H9 (cell line): ENCODE measurements around the gene CAPN3. TPM values are rescaled to one million over a fixed set of nuclear protein-coding genes. Genes with fewer than 3 reads are reported as not detected.

Source experiments
- DNase-seq: peaks from one replicate; pipeline ENCODE4 v3.0.0-alpha.2; 2017
- H2AFZ ChIP-seq: one replicate; pipeline ENCODE4 v1.6.1; 2013; ENCODE audit warnings: mild to moderate bottlenecking, low read length, control low read depth, moderate library complexity
- H2AK5ac ChIP-seq: 2 replicates; pipeline ENCODE4 v1.6.1; 2013; ENCODE audit warnings: low read length, control low read depth, mixed read lengths; ENCODE audit not compliant: insufficient read length
- H2BK120ac ChIP-seq: one replicate; pipeline ENCODE4 v1.6.1; 2013; ENCODE audit warnings: low read depth, mild to moderate bottlenecking, low read length, control low read depth, inconsistent platforms; ENCODE audit not compliant: poor library complexity, severe bottlenecking
- H2BK12ac ChIP-seq: 2 replicates; pipeline ENCODE4 v1.6.1; 2013; ENCODE audit warnings: low read length, control low read depth, mixed read lengths, low read depth; ENCODE audit not compliant: insufficient read length
- H2BK15ac ChIP-seq: 2 replicates; pipeline ENCODE4 v1.6.1; 2013; ENCODE audit warnings: low read depth, low read length, control low read depth
- H2BK20ac ChIP-seq: one replicate; pipeline ENCODE4 v1.6.1; 2013; ENCODE audit warnings: low read depth, mild to moderate bottlenecking, low read length, control low read depth, inconsistent platforms; ENCODE audit not compliant: poor library complexity, severe bottlenecking
- H2BK5ac ChIP-seq: 2 replicates; pipeline ENCODE4 v1.6.1; 2013; ENCODE audit warnings: low read length, control low read depth, mixed read lengths; ENCODE audit not compliant: insufficient read length
- H3K14ac ChIP-seq: 2 replicates; pipeline ENCODE4 v1.6.1; 2013; ENCODE audit warnings: low read length, control low read depth; ENCODE audit not compliant: insufficient read depth
- H3K18ac ChIP-seq: 2 replicates; pipeline ENCODE4 v1.6.1; 2013; ENCODE audit warnings: low read depth, mild to moderate bottlenecking, mixed read lengths, low read length, control low read depth; ENCODE audit not compliant: insufficient read length
- H3K23ac ChIP-seq: 2 replicates; pipeline ENCODE4 v1.6.1; 2013; ENCODE audit warnings: low read length, control low read depth, mixed read lengths, low read depth; ENCODE audit not compliant: insufficient read length
- H3K23me2 ChIP-seq: 2 replicates; pipeline ENCODE4 v1.6.1; 2013; ENCODE audit warnings: low read depth, mild to moderate bottlenecking, mixed read lengths, low read length, control low read depth; ENCODE audit not compliant: insufficient read length, poor library complexity, severe bottlenecking
- H3K27ac ChIP-seq: 2 replicates; pipeline ENCODE4 v1.5.1; 2013; ENCODE audit warnings: low read length, control low read depth, mixed read lengths, low read depth; ENCODE audit not compliant: insufficient read length
- H3K27me3 ChIP-seq: 2 replicates; pipeline ENCODE4 v1.6.1; 2013; ENCODE audit warnings: low read length, control low read depth, inconsistent platforms; ENCODE audit not compliant: insufficient read depth
- H3K4ac ChIP-seq: 2 replicates; pipeline ENCODE4 v1.6.1; 2013; ENCODE audit warnings: low read depth, mild to moderate bottlenecking, control low read depth, inconsistent platforms, low read length, moderate library complexity
- H3K4me1 ChIP-seq: 2 replicates; pipeline ENCODE4 v1.6.1; 2013; ENCODE audit warnings: low read length, control low read depth, inconsistent platforms; ENCODE audit not compliant: insufficient read depth
- H3K4me2 ChIP-seq: 2 replicates; pipeline ENCODE4 v1.6.1; 2013; ENCODE audit warnings: low read length, control low read depth, mixed read lengths; ENCODE audit not compliant: insufficient read length, insufficient read depth
- H3K56ac ChIP-seq: 2 replicates; pipeline ENCODE4 v1.6.1; 2013; ENCODE audit warnings: low read depth, mild to moderate bottlenecking, mixed read lengths, low read length, control low read depth; ENCODE audit not compliant: insufficient read length
- H3K79me1 ChIP-seq: 2 replicates; pipeline ENCODE4 v1.6.1; 2013; ENCODE audit warnings: low read depth, mild to moderate bottlenecking, moderate library complexity, low read length, control low read depth, inconsistent platforms; ENCODE audit not compliant: insufficient read depth, poor library complexity, severe bottlenecking
- H3K79me2 ChIP-seq: 2 replicates; pipeline ENCODE4 v1.6.1; 2013; ENCODE audit warnings: low read length, control low read depth, inconsistent platforms; ENCODE audit not compliant: insufficient read depth
- H3K9ac ChIP-seq: 2 replicates; pipeline ENCODE4 v1.6.1; 2013; ENCODE audit warnings: low read length, control low read depth, mixed read lengths; ENCODE audit not compliant: insufficient read length; ENCODE audit errors: extremely low read depth
- H3K9me3 ChIP-seq: one replicate; pipeline ENCODE4 v1.6.1; 2013; ENCODE audit warnings: low read depth, low read length, inconsistent platforms; ENCODE audit not compliant: control insufficient read depth
- H3T11ph ChIP-seq: one replicate; pipeline ENCODE4 v1.6.1; 2013; ENCODE audit warnings: mild to moderate bottlenecking, low read length, control low read depth, inconsistent platforms
- H4K20me1 ChIP-seq: one replicate; pipeline ENCODE4 v1.6.1; 2013; ENCODE audit not compliant: control insufficient read depth, insufficient read length, insufficient read depth
- H4K5ac ChIP-seq: 2 replicates; pipeline ENCODE4 v1.6.1; 2013; ENCODE audit warnings: low read depth, mild to moderate bottlenecking, mixed read lengths, low read length, control low read depth; ENCODE audit not compliant: insufficient read length
- H4K8ac ChIP-seq: replicated peaks from 2 replicates; pipeline ENCODE4 v1.6.1; 2013; ENCODE audit warnings: low read length, control low read depth, mixed read lengths, low read depth; ENCODE audit not compliant: insufficient read length
- H4K91ac ChIP-seq: 2 replicates; pipeline ENCODE4 v1.6.1; 2013; ENCODE audit warnings: low read depth, mild to moderate bottlenecking, moderate library complexity, mixed read lengths, low read length, control low read depth; ENCODE audit not compliant: insufficient read length
- H3K27ac Mint-ChIP-seq, 3 experiments: 2 replicates in 2 of 3; 3 replicates in 1 of 3; pipeline ENCODE4 v1.8.0; 2020 to 2021; ENCODE audit warnings: mixed read lengths in 3 of 3, mild to moderate bottlenecking in 1 of 3, moderate library complexity in 1 of 3
- H3K27me3 Mint-ChIP-seq: 2 replicates; pipeline ENCODE4 v1.8.0; 2021; ENCODE audit warnings: low read depth, mild to moderate bottlenecking, moderate library complexity, mixed read lengths
- H3K36me3 Mint-ChIP-seq, 3 experiments: 2 replicates in 2 of 3; 3 replicates in 1 of 3; pipeline ENCODE4 v1.8.0; 2020 to 2021; ENCODE audit warnings: low read depth in 3 of 3, mixed read lengths in 3 of 3; ENCODE audit not compliant: insufficient read depth in 1 of 3
- H3K4me1 Mint-ChIP-seq, 2 experiments: 2 replicates each; pipeline ENCODE4 v1.8.0; 2020; ENCODE audit warnings: mixed read lengths in 2 of 2
- H3K4me3 Mint-ChIP-seq, 2 experiments: 2 replicates in 1 of 2; 3 replicates in 1 of 2; pipeline ENCODE4 v1.8.0; 2020 to 2021; ENCODE audit warnings: mild to moderate bottlenecking in 2 of 2, mixed read lengths in 2 of 2, moderate library complexity in 1 of 2
- H3K9me3 Mint-ChIP-seq, 2 experiments: 2 replicates in 1 of 2; 3 replicates in 1 of 2; pipeline ENCODE4 v1.8.0; 2020; ENCODE audit warnings: mild to moderate bottlenecking in 2 of 2, mixed read lengths in 2 of 2, moderate library complexity in 1 of 2
- total RNA-seq: library from RNA; stranded (reverse); gene quantifications from 2 replicates; pipeline ENCODE4 v1.2.1, GENCODE V29; 2021
- TF ChIP-seq, protein P1 (sequence below): fragments of 200-600 bp; sonication (generic); conservative IDR thresholded peaks from 3 replicates; pipeline ENCODE4 v1.8.0; 2021; ENCODE audit warnings: antibody characterized with exemption, mild to moderate bottlenecking

The CAPN3 gene
- total RNA-seq, 1 experiment from 2014 or later = 0.31 TPM

DNA sequence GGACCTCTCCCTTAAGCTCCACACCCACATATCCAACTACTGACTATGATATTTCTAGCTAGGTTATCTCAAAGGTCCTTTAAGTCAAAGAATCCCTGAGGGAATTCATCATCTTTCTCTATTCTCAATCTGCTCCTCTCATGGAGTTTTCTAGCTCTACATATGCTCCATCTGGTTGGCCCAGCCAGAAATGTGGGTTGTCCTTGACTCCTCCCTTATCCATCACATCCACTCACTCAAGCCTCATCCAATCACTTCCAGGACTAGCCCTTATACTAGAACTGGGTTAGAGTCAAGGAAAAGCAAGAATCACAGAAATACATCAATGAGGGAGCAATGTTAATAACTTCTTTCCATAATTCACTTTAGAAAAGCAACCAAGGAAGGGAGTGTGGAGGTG is 86.2 kb downstream of the CAPN3 start:
- no peaks in the 10 kb centered on the region for H3K4me1 Mint-ChIP-seq
- no peak overlapping the region for H3T11ph ChIP-seq
- H3K14ac ChIP-seq = no peak overlapping the region
- no peaks in the 10 kb centered on the region for H3K27me3 Mint-ChIP-seq
- H3K27me3 ChIP-seq = no peaks in the 10 kb centered on the region
- peaks cover 7 to 50% (median 20%) of the 10 kb centered on the region in 3 experiments for H3K36me3 Mint-ChIP-seq
- no peak overlapping the region for H2AFZ ChIP-seq
- H3K18ac ChIP-seq = no peak overlapping the region
- no peak overlapping the region for H2BK120ac ChIP-seq
- H4K8ac ChIP-seq = no peak overlapping the region
- TF ChIP-seq, protein P1, sequence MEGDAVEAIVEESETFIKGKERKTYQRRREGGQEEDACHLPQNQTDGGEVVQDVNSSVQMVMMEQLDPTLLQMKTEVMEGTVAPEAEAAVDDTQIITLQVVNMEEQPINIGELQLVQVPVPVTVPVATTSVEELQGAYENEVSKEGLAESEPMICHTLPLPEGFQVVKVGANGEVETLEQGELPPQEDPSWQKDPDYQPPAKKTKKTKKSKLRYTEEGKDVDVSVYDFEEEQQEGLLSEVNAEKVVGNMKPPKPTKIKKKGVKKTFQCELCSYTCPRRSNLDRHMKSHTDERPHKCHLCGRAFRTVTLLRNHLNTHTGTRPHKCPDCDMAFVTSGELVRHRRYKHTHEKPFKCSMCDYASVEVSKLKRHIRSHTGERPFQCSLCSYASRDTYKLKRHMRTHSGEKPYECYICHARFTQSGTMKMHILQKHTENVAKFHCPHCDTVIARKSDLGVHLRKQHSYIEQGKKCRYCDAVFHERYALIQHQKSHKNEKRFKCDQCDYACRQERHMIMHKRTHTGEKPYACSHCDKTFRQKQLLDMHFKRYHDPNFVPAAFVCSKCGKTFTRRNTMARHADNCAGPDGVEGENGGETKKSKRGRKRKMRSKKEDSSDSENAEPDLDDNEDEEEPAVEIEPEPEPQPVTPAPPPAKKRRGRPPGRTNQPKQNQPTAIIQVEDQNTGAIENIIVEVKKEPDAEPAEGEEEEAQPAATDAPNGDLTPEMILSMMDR = no peak
- peak overlapping the region in 1 of 3 experiments; percentile 3; a peak in 1 of 7 replicates for H3K27ac Mint-ChIP-seq
- H3K56ac ChIP-seq = no peak overlapping the region
- H2BK12ac ChIP-seq = no peak overlapping the region
- H3K4me2 ChIP-seq = no peak overlapping the region
- no peak overlapping the region for H3K27ac ChIP-seq
- H3K4me1 ChIP-seq = no peaks in the 10 kb centered on the region
- no peaks in the 10 kb centered on the region for H4K20me1 ChIP-seq
- no peak overlapping the region for H2BK15ac ChIP-seq
- no peak overlapping the region for H2AK5ac ChIP-seq
- no peak overlapping the region for H3K9ac ChIP-seq
- no peaks in the 10 kb centered on the region for H3K9me3 ChIP-seq
- no peak overlapping the region for H3K4me3 Mint-ChIP-seq
- H2BK5ac ChIP-seq = no peak overlapping the region
- no peak overlapping the region for H3K23ac ChIP-seq
- H3K79me1 ChIP-seq = no peaks in the 10 kb centered on the region
- H2BK20ac ChIP-seq = no peak overlapping the region
- H3K9me3 Mint-ChIP-seq = no peaks in the 10 kb centered on the region
- H4K91ac ChIP-seq = no peak overlapping the region
- H3K4ac ChIP-seq = no peak overlapping the region
- no peak for DNase-seq
- H3K23me2 ChIP-seq = no peaks in the 10 kb centered on the region
- no peaks in the 10 kb centered on the region for H3K79me2 ChIP-seq
- no peak overlapping the region for H4K5ac ChIP-seq
